Inferior parietal cortex (tissue), 1 donor: ENCODE results near the gene PUDP.
"Not testable (repeated sequence)": the region's sequence is repeated elsewhere in the genome, so short reads cannot be mapped to it uniquely, and the experiment has no call there.

Experiments
- DNase-seq: peaks from one replicate; pipeline ENCODE4 v3.0.0-alpha.2; 2016; ENCODE audit errors: extremely low spot score

PUDP gene

GRCh38 chrX:7109838-7110793 lies 37.8 kb downstream of the PUDP start:
- no peak for DNase-seq

- peak; percentile 4 for DNase-seq
Observed at GRCh38 chrX:7109049-7109531, 38.9 kb downstream of the PUDP start.

GRCh38 chrX:7108030-7108429 lies 39.9 kb downstream of the PUDP start:
- DNase-seq, result no peak

GRCh38 chrX:7106649-7107048 lies 41.3 kb downstream of the PUDP start:
- DNase-seq, result no peak

DNA sequence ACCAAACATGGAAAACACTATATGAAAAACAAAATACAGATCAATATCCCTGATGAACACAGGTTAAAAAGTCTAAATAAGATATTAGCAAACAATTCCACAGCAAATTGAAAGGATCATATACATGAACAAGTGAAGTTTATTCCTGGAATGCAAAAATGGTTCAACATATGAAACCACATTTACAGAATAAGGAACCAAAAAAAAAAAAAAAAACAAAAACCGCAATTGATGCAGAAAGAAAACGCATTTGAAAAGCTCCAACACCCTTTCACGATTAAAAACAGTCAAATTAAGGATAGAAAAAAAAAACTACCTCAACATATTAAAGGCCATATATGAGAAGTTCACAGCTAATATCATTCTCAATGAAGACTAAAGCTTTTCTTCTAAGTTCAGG lies 45.8 kb downstream of the PUDP start:
- DNase-seq, result no peak

DNA sequence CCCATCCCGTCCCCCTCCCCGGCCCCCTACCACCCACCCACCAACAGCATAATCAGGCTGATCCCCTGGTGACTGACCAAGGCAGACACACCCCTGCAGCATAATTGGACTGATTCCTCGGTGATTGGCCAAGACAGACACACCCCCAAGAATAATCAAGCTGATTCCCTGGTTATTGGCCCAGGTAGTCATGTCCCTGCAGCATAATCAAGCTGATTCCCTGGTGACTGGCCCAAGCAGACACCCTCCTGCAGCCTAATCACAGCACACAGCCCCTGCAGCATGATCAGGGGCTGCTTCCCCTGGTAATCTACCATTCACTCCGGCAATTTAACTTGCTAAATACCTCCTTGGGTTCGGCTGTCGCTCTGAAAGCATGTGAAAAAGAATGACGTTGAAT lies 47.9 kb downstream of the PUDP start:
- no peak for DNase-seq

DNA sequence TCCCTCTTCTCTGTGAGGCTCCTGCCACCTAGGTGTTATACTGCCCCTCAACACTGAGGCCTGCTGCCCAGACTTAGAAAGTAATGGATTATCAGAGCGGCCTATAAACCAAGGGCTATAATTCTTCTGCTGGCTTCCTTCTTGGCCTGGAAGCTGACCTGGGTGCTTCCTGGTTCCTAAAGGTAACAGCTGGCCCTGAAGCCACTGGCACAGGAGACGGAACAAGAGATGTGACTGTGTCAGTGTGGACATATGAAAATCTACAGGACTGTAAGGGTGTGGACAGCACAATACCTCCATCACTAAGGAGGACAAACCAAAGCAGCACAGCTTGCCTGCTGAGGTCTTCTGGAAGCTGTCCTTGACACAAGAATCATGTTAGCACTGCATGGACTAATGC lies 52.3 kb downstream of the PUDP start:
- not testable (repeated sequence) for DNase-seq

GRCh38 chrX:7093305-7093704 lies 54.6 kb downstream of the PUDP start:
- no peak for DNase-seq

DNA sequence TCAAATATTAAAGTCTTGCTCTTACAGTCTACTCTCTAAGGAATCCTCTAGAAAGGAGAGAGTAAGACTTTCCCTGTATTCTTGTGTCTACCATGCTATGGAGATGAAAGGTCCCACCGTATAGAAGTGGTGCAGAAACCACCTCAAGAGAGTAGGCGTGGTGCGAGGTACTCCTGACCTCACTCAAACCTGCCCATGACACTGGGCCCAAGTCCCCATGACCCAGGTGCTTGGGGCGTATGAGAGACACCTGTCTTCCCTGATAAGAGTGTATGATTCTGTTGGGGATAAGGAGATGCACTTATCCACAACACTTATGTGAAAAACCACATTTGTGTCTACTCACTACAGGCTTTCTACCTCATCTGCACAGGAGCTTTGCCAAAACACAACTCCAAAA lies 55.4 kb downstream of the PUDP start:
- DNase-seq, result no peak

DNA sequence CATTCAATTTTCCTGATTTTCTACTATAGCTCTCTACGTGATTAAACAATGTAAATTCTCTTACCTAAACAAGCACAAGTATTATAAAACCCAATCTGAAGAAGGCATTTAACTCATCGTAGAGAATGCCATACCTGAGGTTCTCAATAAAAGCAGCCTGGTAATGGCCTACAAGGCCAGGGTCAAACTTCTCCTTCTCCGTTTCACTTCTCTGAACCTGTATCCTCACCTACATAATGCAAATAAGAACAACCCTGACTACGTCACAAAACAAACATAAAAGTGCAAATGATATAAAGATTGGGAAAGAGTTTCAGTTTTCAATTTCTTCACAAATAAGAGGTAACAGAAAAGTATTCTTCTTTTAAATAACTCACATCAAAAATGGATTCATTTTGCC lies 56.0 kb downstream of the PUDP start:
- DNase-seq, result no peak

- DNase-seq, result no peak
Observed at GRCh38 chrX:7090641-7091040, 57.3 kb downstream of the PUDP start.

GRCh38 chrX:7088968-7089615 lies 58.9 kb downstream of the PUDP start:
- DNase-seq, result no peak

DNA sequence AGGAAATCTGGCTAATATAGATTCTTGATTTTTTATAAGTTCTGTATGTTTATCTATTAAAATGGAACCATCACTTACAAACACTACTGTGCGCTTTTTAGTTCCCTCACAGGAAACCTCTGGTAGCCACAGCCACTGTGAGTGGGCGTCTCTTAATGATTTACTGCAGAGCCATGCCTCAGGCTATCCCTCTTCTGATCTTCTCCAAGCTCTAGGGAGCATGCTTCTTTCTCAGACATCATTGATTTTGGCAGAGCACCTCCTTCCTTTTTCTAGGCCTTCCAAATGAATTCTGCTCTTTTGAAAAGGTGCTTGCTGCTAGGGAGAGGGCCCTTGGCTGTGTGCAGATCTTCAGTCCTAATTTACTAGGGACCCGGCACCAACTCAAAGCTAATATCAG lies 61.6 kb downstream of the PUDP start:
- no peak for DNase-seq

GRCh38 chrX:7085879-7086278 lies 62.1 kb downstream of the PUDP start:
- no peak for DNase-seq

GRCh38 chrX:7084841-7085240 lies 63.1 kb downstream of the PUDP start:
- no peak for DNase-seq

DNA sequence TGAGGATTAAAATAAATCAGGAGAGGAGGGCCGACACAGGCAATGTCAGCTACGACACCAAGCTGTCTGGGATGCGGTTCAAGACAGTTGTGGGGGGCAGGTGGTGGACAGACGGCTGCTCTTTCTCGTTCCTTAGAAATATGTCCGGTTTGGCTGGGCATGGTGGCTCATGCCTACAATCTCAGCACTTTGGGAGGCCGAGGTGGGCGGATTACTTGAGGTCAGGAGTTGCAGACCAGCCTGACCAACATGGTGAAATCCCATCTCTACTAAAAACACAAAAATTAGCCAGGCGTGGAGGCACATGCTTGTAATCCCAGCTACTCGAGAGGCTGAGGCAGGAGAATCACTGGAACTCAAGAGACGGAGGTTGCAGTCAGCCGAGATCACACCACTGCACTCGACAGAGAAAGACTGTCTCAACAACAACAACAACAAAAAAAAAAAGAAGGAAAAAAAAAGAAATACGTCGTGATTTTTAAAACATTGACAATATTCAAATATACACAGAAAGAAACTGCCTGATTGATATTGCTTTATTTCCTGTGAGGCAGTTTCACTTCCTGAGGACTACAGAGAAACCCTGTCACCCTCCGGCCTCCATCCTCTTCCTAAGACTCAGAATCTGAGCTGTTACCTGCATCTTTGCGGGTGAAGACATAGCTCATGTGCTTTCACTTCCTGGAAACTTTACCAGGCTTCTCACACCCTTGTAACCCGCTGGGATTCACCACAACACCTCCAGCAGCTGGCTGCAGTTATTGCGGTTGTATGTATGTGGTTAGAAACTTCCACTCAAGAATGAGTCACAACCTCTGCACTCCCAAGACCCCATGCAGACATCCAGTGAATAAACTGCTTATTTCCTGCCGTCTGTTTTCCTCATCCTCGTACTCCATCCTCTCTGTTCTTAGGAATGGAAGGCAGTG lies 64.2 kb downstream of the PUDP start:
- DNase-seq, result no peak

- DNase-seq, result no peak
Observed at GRCh38 chrX:7083021-7083420, 64.9 kb downstream of the PUDP start.

DNA sequence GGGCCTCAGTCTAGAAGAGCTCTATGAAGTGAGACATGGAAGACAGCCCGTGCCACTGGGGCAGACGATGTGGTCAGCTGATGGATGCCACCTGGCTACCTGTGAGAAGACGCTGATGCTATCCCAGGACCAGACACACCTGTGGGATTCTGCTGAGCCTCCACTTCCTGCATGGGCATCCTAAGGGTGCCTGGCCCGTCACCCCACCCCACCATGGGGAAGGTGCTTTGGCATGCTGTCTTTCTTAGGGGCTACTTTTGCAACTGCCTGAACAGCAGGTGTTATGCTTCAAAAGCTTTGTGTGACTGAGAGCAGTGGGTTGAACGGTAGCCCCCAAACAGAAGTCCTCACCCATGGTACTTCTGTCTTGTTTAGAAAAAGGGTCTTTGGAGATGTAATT lies 65.4 kb downstream of the PUDP start:
- no peak for DNase-seq

GRCh38 chrX:7077241-7078230 lies 70.4 kb downstream of the PUDP start:
- no peak for DNase-seq

DNA sequence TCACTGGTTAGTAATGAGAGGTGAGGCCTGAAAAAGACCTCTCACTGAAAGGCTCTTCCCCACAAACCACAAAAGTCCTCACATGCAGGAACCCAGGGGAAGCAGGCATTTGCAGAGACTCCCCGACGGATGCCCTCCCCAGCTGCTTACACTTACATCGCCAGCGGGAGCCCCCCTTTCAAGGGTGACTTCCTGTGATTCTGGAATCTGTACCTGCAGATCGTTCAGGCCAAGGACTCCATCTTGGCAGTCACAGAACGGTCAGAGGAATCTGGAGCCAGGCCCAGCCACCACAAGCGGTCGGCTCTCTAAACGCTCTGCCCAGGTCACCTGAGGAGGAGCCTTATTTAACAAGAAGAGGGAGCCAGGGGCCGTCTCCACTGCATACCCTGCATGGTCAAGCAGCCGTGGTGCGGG lies 71.7 kb downstream of the PUDP start:
- no peak for DNase-seq

DNA sequence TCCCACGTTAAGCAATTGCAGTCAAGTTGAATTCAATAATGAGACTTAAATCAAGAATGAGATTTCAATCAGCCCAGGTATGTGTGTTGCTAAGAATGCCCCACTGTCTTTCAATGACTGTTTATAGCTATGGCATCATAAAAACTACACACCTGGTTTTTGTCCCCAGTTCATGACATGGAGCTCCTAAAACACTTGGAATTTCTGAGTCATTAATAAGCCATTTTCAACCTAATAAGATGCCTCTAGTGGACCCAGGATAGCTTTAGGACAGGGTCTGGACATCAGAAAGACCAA lies 73.1 kb downstream of the PUDP start:
- no peak for DNase-seq
